SK-N-SH treated with all-trans-retinoic acid at 6 μM for 48 hours (cell line): ENCODE measurements around the gene SLC35D3.

Source experiments
- ATAC-seq: fragments of 200-7000 bp; cut with Tn5 transposase; 3 replicates; pipeline ENCODE4 v1.9.1; 2020; ENCODE audit warnings: mild to moderate bottlenecking, moderate library complexity
- BACH2 ChIP-seq: fragments of 250-450 bp; sonication (Bioruptor Pico); IDR thresholded peaks from 2 replicates; pipeline ENCODE4 v1.9.0; 2021; ENCODE audit warnings: mild to moderate bottlenecking, borderline replicate concordance
- CREB5 ChIP-seq: fragments of 250-450 bp; sonication (Bioruptor Pico); IDR thresholded peaks from 2 replicates; pipeline ENCODE4 v1.5.1; 2020; ENCODE audit warnings: low read depth, mild to moderate bottlenecking, moderate library complexity
- CSDC2 ChIP-seq: fragments of 250-450 bp; sonication (Bioruptor Pico); IDR thresholded peaks from 2 replicates; pipeline ENCODE4 v1.5.0; 2020; ENCODE audit warnings: mild to moderate bottlenecking, moderate library complexity
- CSRNP3 ChIP-seq: fragments of 250-450 bp; sonication (Bioruptor Pico); IDR thresholded peaks from 2 replicates; pipeline ENCODE4 v1.5.1; 2021; ENCODE audit warnings: mild to moderate bottlenecking, moderate library complexity
- ESRRG ChIP-seq: fragments of 250-450 bp; sonication (Bioruptor Pico); IDR thresholded peaks from 2 replicates; pipeline ENCODE4 v1.6.1; 2021; ENCODE audit warnings: mild to moderate bottlenecking
- GLIS3 ChIP-seq: fragments of 250-450 bp; sonication (Bioruptor Pico); IDR thresholded peaks from 2 replicates; pipeline ENCODE4 v1.5.0; 2020; ENCODE audit warnings: mild to moderate bottlenecking, moderate library complexity
- ISL1 ChIP-seq: fragments of 250-450 bp; sonication (Bioruptor Pico); IDR thresholded peaks from 2 replicates; pipeline ENCODE4 v2.1.2; 2022; ENCODE audit warnings: mild to moderate bottlenecking, moderate library complexity
- OSR1 ChIP-seq: fragments of 250-450 bp; sonication (Bioruptor Pico); IDR thresholded peaks from 2 replicates; pipeline ENCODE4 v1.8.0; 2022; ENCODE audit warnings: moderate library complexity, mild to moderate bottlenecking, inconsistent platforms
- POU6F1 ChIP-seq: fragments of 250-450 bp; sonication (Bioruptor Pico); IDR thresholded peaks from 2 replicates; pipeline ENCODE4 v1.8.0; 2021; ENCODE audit warnings: low read depth, mild to moderate bottlenecking, moderate library complexity, borderline replicate concordance
- PPARA ChIP-seq: fragments of 250-450 bp; sonication (Bioruptor Pico); IDR thresholded peaks from 2 replicates; pipeline ENCODE4 v1.5.0; 2020; ENCODE audit warnings: mild to moderate bottlenecking, borderline replicate concordance
- RARB ChIP-seq: fragments of 250-450 bp; sonication (Bioruptor Pico); IDR thresholded peaks from 2 replicates; pipeline ENCODE4 v1.8.0; 2021; ENCODE audit warnings: mild to moderate bottlenecking, moderate library complexity
- SNAI2 ChIP-seq: fragments of 250-450 bp; sonication (Bioruptor Pico); IDR thresholded peaks from 2 replicates; pipeline ENCODE4 v1.5.0; 2020; ENCODE audit warnings: mild to moderate bottlenecking, moderate library complexity
- TCF4 ChIP-seq: fragments of 250-450 bp; sonication (Bioruptor Pico); IDR thresholded peaks from 2 replicates; pipeline ENCODE4 v1.8.0; 2021; ENCODE audit warnings: mild to moderate bottlenecking, moderate library complexity, borderline replicate concordance
- TOX ChIP-seq: fragments of 250-450 bp; sonication (Bioruptor Pico); IDR thresholded peaks from 2 replicates; pipeline ENCODE4 v1.8.0; 2021; ENCODE audit warnings: mild to moderate bottlenecking, moderate library complexity, borderline replicate concordance
- ZC3H10 ChIP-seq: fragments of 250-450 bp; sonication (Bioruptor Pico); IDR thresholded peaks from 2 replicates; pipeline ENCODE4 v1.5.1; 2021; ENCODE audit warnings: mild to moderate bottlenecking, moderate library complexity
- ZFP3 ChIP-seq: fragments of 250-450 bp; sonication (Bioruptor Pico); IDR thresholded peaks from 2 replicates; pipeline ENCODE4 v1.5.0; 2020; ENCODE audit warnings: mild to moderate bottlenecking, moderate library complexity
- ZFP30 ChIP-seq: fragments of 450-650 bp; formaldehyde crosslinking; IDR thresholded peaks from 2 replicates; pipeline ENCODE4 v1.5.0; 2022; ENCODE audit warnings: mild to moderate bottlenecking, moderate library complexity
- ZNF565 ChIP-seq: fragments of 450-650 bp; formaldehyde crosslinking; conservative IDR thresholded peaks from 2 replicates; pipeline ENCODE4 v1.5.0; 2020; ENCODE audit warnings: low read depth, mild to moderate bottlenecking, moderate library complexity
- ZNF70 ChIP-seq: fragments of 450-650 bp; formaldehyde crosslinking; IDR thresholded peaks from 2 replicates; pipeline ENCODE4 v1.5.0; 2020; ENCODE audit warnings: mild to moderate bottlenecking, moderate library complexity
- ZNF8 ChIP-seq: fragments of 450-650 bp; formaldehyde crosslinking; IDR thresholded peaks from 2 replicates; pipeline ENCODE4 v1.5.0; 2020; ENCODE audit warnings: mild to moderate bottlenecking, moderate library complexity
- TF ChIP-seq, protein P1 (sequence below): fragments of 250-450 bp; sonication (Bioruptor Pico); IDR thresholded peaks from 2 replicates; pipeline ENCODE4 v1.8.0; 2020; ENCODE audit warnings: mild to moderate bottlenecking, moderate library complexity, borderline replicate concordance
- TF ChIP-seq, protein P2 (sequence below): fragments of 250-450 bp; sonication (Bioruptor Pico); IDR thresholded peaks from 2 replicates; pipeline ENCODE4 v1.5.0; 2020; ENCODE audit warnings: mild to moderate bottlenecking, moderate library complexity

Gene SLC35D3

GRCh38 chr6:136962661-136963060 lies 40.6 kb downstream of the SLC35D3 start:
- TF ChIP-seq ZC3H10 (CRISPR knock-in tag), result no peak
- peak; percentile 71; the same call in 1 of the 2 replicates for TF ChIP-seq TCF4 (CRISPR knock-in tag)
- no peak for TF ChIP-seq SNAI2 (CRISPR knock-in tag)
- no peak for TF ChIP-seq BACH2 (CRISPR knock-in tag)
- 0 out of 2 replicates have a peak, but pooled peaks have one; percentile 41 for TF ChIP-seq ZNF8 (CRISPR knock-in tag)
- no peak for ATAC-seq

GRCh38 chr6:136963259-136963658 lies 41.2 kb downstream of the SLC35D3 start:
- TF ChIP-seq CSDC2 (CRISPR knock-in tag) (no peak), ISL1 (CRISPR knock-in tag) (no peak), TCF4 (CRISPR knock-in tag) (no peak), GLIS3 (CRISPR knock-in tag) (no peak), ZFP3 (no peak), SNAI2 (CRISPR knock-in tag) (no peak), OSR1 (CRISPR knock-in tag) (no peak), CSRNP3 (CRISPR knock-in tag) (no peak), BACH2 (CRISPR knock-in tag) (no peak), ESRRG (CRISPR knock-in tag) (no peak), POU6F1 (CRISPR knock-in tag) (no peak), TOX (no peak)
- no peak for ATAC-seq

- ATAC-seq, result no peak
- TF ChIP-seq, protein P1, sequence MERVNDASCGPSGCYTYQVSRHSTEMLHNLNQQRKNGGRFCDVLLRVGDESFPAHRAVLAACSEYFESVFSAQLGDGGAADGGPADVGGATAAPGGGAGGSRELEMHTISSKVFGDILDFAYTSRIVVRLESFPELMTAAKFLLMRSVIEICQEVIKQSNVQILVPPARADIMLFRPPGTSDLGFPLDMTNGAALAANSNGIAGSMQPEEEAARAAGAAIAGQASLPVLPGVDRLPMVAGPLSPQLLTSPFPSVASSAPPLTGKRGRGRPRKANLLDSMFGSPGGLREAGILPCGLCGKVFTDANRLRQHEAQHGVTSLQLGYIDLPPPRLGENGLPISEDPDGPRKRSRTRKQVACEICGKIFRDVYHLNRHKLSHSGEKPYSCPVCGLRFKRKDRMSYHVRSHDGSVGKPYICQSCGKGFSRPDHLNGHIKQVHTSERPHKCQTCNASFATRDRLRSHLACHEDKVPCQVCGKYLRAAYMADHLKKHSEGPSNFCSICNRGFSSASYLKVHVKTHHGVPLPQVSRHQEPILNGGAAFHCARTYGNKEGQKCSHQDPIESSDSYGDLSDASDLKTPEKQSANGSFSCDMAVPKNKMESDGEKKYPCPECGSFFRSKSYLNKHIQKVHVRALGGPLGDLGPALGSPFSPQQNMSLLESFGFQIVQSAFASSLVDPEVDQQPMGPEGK, result no peak
- no peak for TF ChIP-seq ZFP30 (CRISPR knock-in tag)
- TF ChIP-seq POU6F1 (CRISPR knock-in tag), result no peak
- no peak for TF ChIP-seq GLIS3 (CRISPR knock-in tag)
- TF ChIP-seq RARB, result no peak
- no peak for TF ChIP-seq CSRNP3 (CRISPR knock-in tag)
- TF ChIP-seq, protein P2, sequence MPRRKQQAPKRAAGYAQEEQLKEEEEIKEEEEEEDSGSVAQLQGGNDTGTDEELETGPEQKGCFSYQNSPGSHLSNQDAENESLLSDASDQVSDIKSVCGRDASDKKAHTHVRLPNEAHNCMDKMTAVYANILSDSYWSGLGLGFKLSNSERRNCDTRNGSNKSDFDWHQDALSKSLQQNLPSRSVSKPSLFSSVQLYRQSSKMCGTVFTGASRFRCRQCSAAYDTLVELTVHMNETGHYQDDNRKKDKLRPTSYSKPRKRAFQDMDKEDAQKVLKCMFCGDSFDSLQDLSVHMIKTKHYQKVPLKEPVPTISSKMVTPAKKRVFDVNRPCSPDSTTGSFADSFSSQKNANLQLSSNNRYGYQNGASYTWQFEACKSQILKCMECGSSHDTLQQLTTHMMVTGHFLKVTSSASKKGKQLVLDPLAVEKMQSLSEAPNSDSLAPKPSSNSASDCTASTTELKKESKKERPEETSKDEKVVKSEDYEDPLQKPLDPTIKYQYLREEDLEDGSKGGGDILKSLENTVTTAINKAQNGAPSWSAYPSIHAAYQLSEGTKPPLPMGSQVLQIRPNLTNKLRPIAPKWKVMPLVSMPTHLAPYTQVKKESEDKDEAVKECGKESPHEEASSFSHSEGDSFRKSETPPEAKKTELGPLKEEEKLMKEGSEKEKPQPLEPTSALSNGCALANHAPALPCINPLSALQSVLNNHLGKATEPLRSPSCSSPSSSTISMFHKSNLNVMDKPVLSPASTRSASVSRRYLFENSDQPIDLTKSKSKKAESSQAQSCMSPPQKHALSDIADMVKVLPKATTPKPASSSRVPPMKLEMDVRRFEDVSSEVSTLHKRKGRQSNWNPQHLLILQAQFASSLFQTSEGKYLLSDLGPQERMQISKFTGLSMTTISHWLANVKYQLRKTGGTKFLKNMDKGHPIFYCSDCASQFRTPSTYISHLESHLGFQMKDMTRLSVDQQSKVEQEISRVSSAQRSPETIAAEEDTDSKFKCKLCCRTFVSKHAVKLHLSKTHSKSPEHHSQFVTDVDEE (CRISPR knock-in tag), result no peak
- TF ChIP-seq CREB5 (CRISPR knock-in tag), result no peak
- no peak for TF ChIP-seq ZNF70 (CRISPR knock-in tag)
- TF ChIP-seq ZNF8 (CRISPR knock-in tag), result no peak
- TF ChIP-seq OSR1 (CRISPR knock-in tag), result no peak
- no peak for TF ChIP-seq ZFP3
- no peak for TF ChIP-seq TCF4 (CRISPR knock-in tag)
- no peak for TF ChIP-seq PPARA (CRISPR knock-in tag)
- no peak for TF ChIP-seq ZC3H10 (CRISPR knock-in tag)
- no peak for TF ChIP-seq ZNF565 (CRISPR knock-in tag)
- no peak for TF ChIP-seq SNAI2 (CRISPR knock-in tag)
These were observed 42.3 kb downstream of the SLC35D3 start for GRCh38 chr6:136964398-136964797.
